PFSK-1 (cell line): ENCODE results near the gene SIRPD.

Experiments used
- POLR2AphosphoS5 ChIP-seq: IDR thresholded peaks from 2 replicates; pipeline ENCODE4 v1.6.1; 2012; ENCODE audit warnings: low read depth, mild to moderate bottlenecking, control low read depth, low read length, moderate library complexity
- REST ChIP-seq, 2 experiments: IDR thresholded peaks; 2 replicates each; pipeline versions ENCODE4 v1.6.1 to v1.8.0; 2011 to 2012; ENCODE audit warnings: low read depth in 2 of 2, low read length in 2 of 2, control low read depth in 1 of 2, inconsistent platforms in 1 of 2, mild to moderate bottlenecking in 1 of 2, moderate library complexity in 1 of 2; ENCODE audit not compliant: insufficient read depth in 1 of 2
- SIN3A ChIP-seq: IDR thresholded peaks from 2 replicates; pipeline ENCODE4 v1.6.1; 2012; ENCODE audit warnings: mild to moderate bottlenecking, low read length, moderate library complexity, borderline replicate concordance; ENCODE audit not compliant: insufficient read depth

- TF ChIP-seq REST (IDR thresholded peaks at IDR 0.05; ENCODE audit: insufficient read depth in 1 of 2, low read depth in 2 of 2, low read length in 2 of 2) (no peak), POLR2AphosphoS5 (no peak), SIN3A (no peak)
Measured at GRCh38 chr20:1507276-1507675, 50.2 kb downstream of the SIRPD start.
